Measurements from ENCODE around the gene CLEC3B. TPM values are rescaled to one million over a fixed set of nuclear protein-coding genes. Genes with fewer than 3 reads are reported as not detected.
A peak's percentile ranks its signal among the peaks of the same experiment; 100 is the strongest.

CLEC3B gene
- total RNA-seq, 1 experiment from 2014 or later = 1.8 TPM

- no peak for ATAC-seq
- Histone ChIP-seq H4K20me1 (ENCODE audit: low read length) (no peaks in the 10 kb centered on the region), H3K79me2 (ENCODE audit: low read length) (no peaks in the 10 kb centered on the region), H2AFZ (ENCODE audit: low read length) (peak overlapping the region; percentile 43; the same call in 1 of the 2 replicates), H3F3A (ENCODE audit: low read length, unreplicated experiment) (no peaks in the 10 kb centered on the region), H3K36me3 (ENCODE audit: low read depth, low read length) (no peaks in the 10 kb centered on the region), H3K4me3 (ENCODE audit: low read length) (no peak overlapping the region), H3K27me3 (ENCODE audit: low read length) (no peaks in the 10 kb centered on the region), H3K4me2 (ENCODE audit: low read length) (no peak overlapping the region), H3K9me3 (ENCODE audit: low read length) (no peaks in the 10 kb centered on the region), H3K27ac (ENCODE audit: low read length) (peak overlapping the region; percentile 40), H3K9me2 (replicated peaks; ENCODE audit: low read length) (no peaks in the 10 kb centered on the region), H3K9ac (ENCODE audit: low read length) (peak overlapping the region; percentile 18; the same call in 1 of the 2 replicates), H3K4me1 (ENCODE audit: insufficient read depth, low read length) (peaks cover 37% of the 10 kb centered on the region)
- no peak for DNase-seq
- intact Hi-C loops (cut with micrococcal nuclease) = loop anchor here (1.0 to 10.0 kb wide), 5 partner anchors 36 to 623 kb away; partner anchors contain the start of gene CDCP1
- no peak for TF ChIP-seq EZH2phosphoT487 (IDR thresholded peaks at IDR 0.05; ENCODE audit: borderline replicate concordance, low read length)
- no peak for TF ChIP-seq CTCF (conservative IDR thresholded peaks at IDR 0.05; ENCODE audit: low read depth, low read length)
- ChIA-PET CTCF (interaction anchor here (0.6 to 2.8 kb wide), 7 partner anchors 14 to 458 kb away, joined by 3 to 39 read pairs (median 7); no protein-coding TSS in a partner anchor), POLR2A (ENCODE audit: unreplicated experiment) (interaction anchor here (0.6 to 2.1 kb wide), 4 partner anchors 50 to 458 kb away, joined by 3 to 8 read pairs (median 6); no protein-coding TSS in a partner anchor)
- BruUV-seq (replicated peaks) = no TSS peak
These were observed 15.6 kb downstream of the CLEC3B start for GRCh38 chr3:45041666-45042065.

GRCh38 chr3:45042162-45042561, 16.1 kb downstream of the CLEC3B start:
- CTCF ChIA-PET = interaction anchor here (1.1 to 2.8 kb wide), 3 partner anchors 50 to 168 kb away, joined by 13 to 39 read pairs (median 30); no protein-coding TSS in a partner anchor
- Histone ChIP-seq H3K4me1 (ENCODE audit: insufficient read depth, low read length) (peaks cover 37% of the 10 kb centered on the region), H4K20me1 (ENCODE audit: low read length) (no peaks in the 10 kb centered on the region), H3F3A (ENCODE audit: low read length, unreplicated experiment) (no peaks in the 10 kb centered on the region), H3K27me3 (ENCODE audit: low read length) (no peaks in the 10 kb centered on the region), H3K4me2 (ENCODE audit: low read length) (no peak overlapping the region), H3K27ac (ENCODE audit: low read length) (peak overlapping the region; percentile 40; the same call in 1 of the 2 replicates), H3K36me3 (ENCODE audit: low read depth, low read length) (no peaks in the 10 kb centered on the region), H3K9ac (ENCODE audit: low read length) (no peak overlapping the region), H3K79me2 (ENCODE audit: low read length) (no peaks in the 10 kb centered on the region), H2AFZ (ENCODE audit: low read length) (no peak overlapping the region), H3K9me3 (ENCODE audit: low read length) (no peaks in the 10 kb centered on the region), H3K4me3 (ENCODE audit: low read length) (no peak overlapping the region), H3K9me2 (replicated peaks; ENCODE audit: low read length) (no peaks in the 10 kb centered on the region)
- no peak for TF ChIP-seq EZH2phosphoT487 (IDR thresholded peaks at IDR 0.05; ENCODE audit: borderline replicate concordance, low read length)
- TF ChIP-seq CTCF (conservative IDR thresholded peaks at IDR 0.05; ENCODE audit: low read depth, low read length) = no peak
- no peak for TF ChIP-seq EZH2 (IDR thresholded peaks at IDR 0.05; ENCODE audit: low read length, unreplicated experiment)
- ATAC-seq (no peak), DNase-seq (no peak)
- POLR2A ChIA-PET (ENCODE audit: unreplicated experiment) = interaction anchor here (2.1 kb wide), 1 partner anchor 50 kb away, joined by 7 read pairs; no protein-coding TSS in a partner anchor
- BruUV-seq (replicated peaks) = no TSS peak
- intact Hi-C loops (cut with micrococcal nuclease) = loop anchor here (5.0 to 10.0 kb wide), 3 partner anchors 35 to 623 kb away; partner anchors contain the start of gene CDCP1
